Psoas muscle (tissue), 8 donors: Measurements from ENCODE around the gene PAPSS2. TPM values are rescaled to one million over a fixed set of nuclear protein-coding genes. Genes with fewer than 3 reads are reported as not detected.
"Not testable (repeated sequence)": the region's sequence is repeated elsewhere in the genome, so short reads cannot be mapped to it uniquely, and the experiment has no call there.

Experiments
- ATAC-seq, 4 donors: fragments of 200-7000 bp; cut with Tn5 transposase; one replicate each; pipeline ENCODE4 v1.9.1; 2020; ENCODE audit warnings: moderate library complexity in 3 of 4, mild to moderate bottlenecking in 2 of 4
- DNase-seq, 2 donors: peaks; one replicate each; pipeline ENCODE4 v3.0.0-alpha.2; 2020
- H3K27ac ChIP-seq: fragments of 200-600 bp; one replicate; pipeline ENCODE4 v1.8.0; 2022
- H3K27me3 ChIP-seq, 3 donors: fragments of 200-600 bp in 1 of 3; one replicate each; pipeline versions ENCODE4 v1.6.1 to v1.8.0; 2013 to 2022; ENCODE audit warnings: low read length in 2 of 3, mild to moderate bottlenecking in 2 of 3, moderate library complexity in 1 of 3; ENCODE audit not compliant: insufficient read depth in 3 of 3
- H3K36me3 ChIP-seq, 2 donors: fragments of 200-600 bp in 1 of 2; one replicate each; pipeline versions ENCODE4 v1.6.1 to v1.8.0; 2013 to 2022; ENCODE audit warnings: low read depth in 1 of 2, mild to moderate bottlenecking in 1 of 2, moderate library complexity in 1 of 2; ENCODE audit not compliant: insufficient read depth in 1 of 2
- H3K4me1 ChIP-seq: fragments of 200-600 bp; one replicate; pipeline ENCODE4 v1.8.0; 2022
- H3K4me3 ChIP-seq: fragments of 200-600 bp; one replicate; pipeline ENCODE4 v1.8.0; 2022; ENCODE audit warnings: mild to moderate bottlenecking
- H3K9me3 ChIP-seq: fragments of 200-600 bp; one replicate; pipeline ENCODE4 v1.8.0; 2022
- CTCF ChIP-seq: fragments of 200-600 bp; IDR thresholded peaks from one replicate; pipeline ENCODE4 v1.8.0; 2022; ENCODE audit warnings: antibody characterized with exemption
- WGBS, 3 donors: extraction: QIAGEN DNeasy Blood & Tissue Kit; methylation state at CpG; one replicate each; pipeline versions ENCODE4 v1.1.6 to v1.1.7; 2013; 5-methylcytosine and 5-hydroxymethylcytosine counted together
- intact Hi-C, 2 donors: fragments of 100-400 bp; cut with DNase I; formaldehyde crosslinking; loops; one replicate each; pipeline versions ENCODE4 v1.11.0 to v1.14.2; 2022
- polyA plus RNA-seq, 3 donors: library from polyadenylated mRNA; stranded (reverse); fragments of 200-250 nt; gene quantifications; one replicate each; pipeline ENCODE4 v1.2.3, GENCODE V29; 2013
- total RNA-seq, 4 donors: library from RNA; stranded (reverse); fragmentation: NEBNext Ultra II Directional in 2 of 4; extraction: Animal tissue kit (Norgen Biotek cat#: 25700) in 2 of 4; gene quantifications; one replicate each; pipeline versions ENCODE4 v1.2.1 to v1.2.4, GENCODE V29; 2021 to 2023
- donor health status: healthy with polysubstance abuse.
- donor health status: DM: no; HTN: no; CAD: no; lungs with moderate emphysema.
- donor health status: Bipolar disorder and iron deficiency.
- donor health status: healthy.
- donor health status: DM: yes; HTN: yes; CAD: no.
- donor health status: DM: no; HTN: no; CAD: no.
- donor health status: DM: no; HTN: no; CAD: no.
- donor health status: DM: yes; HTN: yes; CAD: no.

PAPSS2 gene
- total and polyA plus RNA-seq, 7 donors: 2.0 to 11.0 (median 3.8) TPM

GRCh38 chr10:87740254-87740655 is 80.6 kb downstream of the PAPSS2 start:
- ATAC-seq (peak in 3 of 4 donors; percentile 23 to 50 (median 31)), DNase-seq (no peak)
- no peak for TF ChIP-seq CTCF
- Histone ChIP-seq H3K36me3 (peaks cover 0 to 6% of the 10 kb centered on the region in 2 donors), H3K4me1 (no peaks in the 10 kb centered on the region), H3K27ac (no peak overlapping the region), H3K27me3 (peaks cover 0 to 3% (median 0%) of the 10 kb centered on the region in 3 donors), H3K4me3 (no peak overlapping the region), H3K9me3 (no peaks in the 10 kb centered on the region)
- intact Hi-C loops: no loop called here

- DNase-seq: peak in 1 of 2 donors; percentile 49
- WGBS, 3 donors: 94 to 96% (median 95%) methylated on average over 18 of the region's 18 CpGs
- not testable (repeated sequence) for ATAC-seq
These were observed 83.4 kb downstream of the PAPSS2 start for GRCh38 chr10:87742992-87743610.

GRCh38 chr10:87744606-87745005 is 84.9 kb downstream of the PAPSS2 start:
- WGBS, 3 donors: 88 to 92% (median 90%) methylated on average over 2 of the region's 2 CpGs
- intact Hi-C loops: no loop called here
- no peak overlapping the region for H3K4me3 ChIP-seq

More at GRCh38 chr10:87742992-87743610, 83.4 kb downstream of the PAPSS2 start:
- H3K4me1 ChIP-seq, H3K27ac ChIP-seq, H3K9me3 ChIP-seq, H3K4me3 ChIP-seq, H3K36me3 ChIP-seq, H3K27me3 ChIP-seq, intact Hi-C loops: not testable (repeated sequence)

GRCh38 chr10:87746911-87747310 is 87.2 kb downstream of the PAPSS2 start:
- Histone ChIP-seq H3K27me3 (no peaks in the 10 kb centered on the region), H3K27ac (no peak overlapping the region), H3K4me1 (no peaks in the 10 kb centered on the region), H3K9me3 (no peaks in the 10 kb centered on the region), H3K36me3 (peaks cover 0 to 6% of the 10 kb centered on the region in 2 donors), H3K4me3 (no peak overlapping the region)
- DNase-seq: no peak
- ATAC-seq: no peak
- intact Hi-C loops: no loop called here
- WGBS, 3 donors: 30 to 50% (median 35%) methylated on average over 4 of the region's 4 CpGs
- TF ChIP-seq CTCF: no peak

More at GRCh38 chr10:87744606-87745005, 84.9 kb downstream of the PAPSS2 start:
- Histone ChIP-seq H3K27ac (no peak overlapping the region), H3K9me3 (no peaks in the 10 kb centered on the region), H3K4me1 (no peaks in the 10 kb centered on the region), H3K27me3 (peaks cover 0 to 3% (median 0%) of the 10 kb centered on the region in 3 donors), H3K36me3 (peaks cover 0 to 6% of the 10 kb centered on the region in 2 donors)
- no peak for TF ChIP-seq CTCF
- DNase-seq (no peak), ATAC-seq (no peak)

- DNase-seq, H3K4me1 ChIP-seq, intact Hi-C loops, H3K4me3 ChIP-seq, H3K27me3 ChIP-seq, H3K27ac ChIP-seq, H3K9me3 ChIP-seq: not testable (repeated sequence)
- WGBS, 3 donors: 82 to 84% (median 83%) methylated on average over 4 of the region's 4 CpGs
- peaks cover 0 to 11% of the 10 kb centered on the region in 2 donors for H3K36me3 ChIP-seq
- peak in 1 of 4 donors; percentile 17 for ATAC-seq
These were observed 88.6 kb downstream of the PAPSS2 start for GRCh38 chr10:87748244-87748643.
